ENCODE results near the gene DAD1.
"Not testable (repeated sequence)": the region's sequence is repeated elsewhere in the genome, so short reads cannot be mapped to it uniquely, and the experiment has no call there.

The DAD1 gene

DNA sequence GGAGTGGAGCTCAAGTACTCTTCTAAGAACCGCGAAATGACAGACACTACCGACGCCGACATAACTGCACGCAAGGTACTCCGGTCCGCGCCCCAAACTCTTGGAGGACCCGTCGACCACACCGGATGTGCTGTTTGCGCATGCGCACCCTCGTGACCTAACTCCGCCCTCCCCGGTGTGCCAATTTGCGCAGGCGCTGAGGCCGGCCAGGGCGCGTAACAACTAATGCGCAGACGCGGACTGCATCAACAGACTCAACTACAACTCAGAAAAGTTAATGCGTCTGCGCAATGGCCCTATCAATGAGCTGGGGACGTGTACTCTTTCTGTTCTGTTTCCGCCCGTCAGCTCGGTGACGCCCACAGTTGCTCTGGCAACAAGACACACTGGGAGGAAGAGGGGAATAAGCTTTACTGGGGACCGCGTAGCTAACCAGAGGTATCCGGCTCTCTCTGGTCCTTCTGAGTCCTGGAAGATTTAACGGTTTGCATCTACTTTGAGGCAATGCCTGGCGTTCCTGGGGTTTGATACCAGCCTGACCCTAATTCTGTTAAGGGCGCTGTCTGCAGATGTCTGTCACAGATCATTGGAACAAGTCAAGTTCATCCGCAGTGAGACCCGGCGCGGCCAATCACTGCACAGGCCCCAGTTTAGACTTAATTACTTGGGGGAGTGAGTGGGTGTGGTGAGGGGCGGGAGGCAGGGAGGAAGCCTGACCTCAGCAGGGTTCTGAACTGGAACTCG is at the start of gene DAD1:
Gene DAD1 (minus strand): TSS at position 129 of the 744 bp plus-strand sequence. CDS start 67 bp downstream, at position 62.
- Histone ChIP-seq H3K27me3 (ENCODE audit: control insufficient read depth in 1 of 2, insufficient read depth in 2 of 2, low read length in 2 of 2) (no peaks in the 10 kb centered on the region), H3K36me3 (ENCODE audit: insufficient read depth, low read length) (no peaks in the 10 kb centered on the region), H3K9me3 (ENCODE audit: low read length) (no peaks in the 10 kb centered on the region), H3K9ac (ENCODE audit: low read length) (peak within 1 kb of the TSS; percentile 73), H3K4me1 (ENCODE audit: insufficient read depth, low read length) (peaks cover 31% of the 10 kb centered on the region), H3K4me3 (ENCODE audit: low read depth in 1 of 2, low read length in 2 of 2) (peak within 1 kb of the TSS; percentile 63 to 78), H3K27ac (ENCODE audit: low read depth, low read length) (peak within 1 kb of the TSS; percentile 80)

DNA sequence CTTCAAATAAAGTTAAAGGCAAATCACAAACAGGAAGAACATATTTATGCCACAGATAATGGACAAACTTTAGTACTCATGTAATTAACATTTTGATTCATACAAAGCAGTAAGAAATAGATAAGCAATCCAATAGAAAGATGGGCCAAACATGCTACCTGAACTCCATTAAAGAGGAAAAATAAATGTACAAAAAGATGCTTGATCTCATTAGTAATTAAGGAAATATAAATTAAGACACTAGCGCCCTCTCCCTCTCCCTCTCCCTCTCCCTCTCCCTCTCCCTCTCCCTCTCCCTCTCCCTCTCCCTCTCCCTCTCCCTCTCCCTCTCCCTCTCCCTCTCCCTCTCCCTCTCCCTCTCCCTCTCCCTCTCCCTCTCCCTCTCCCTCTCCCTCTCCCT is 47.0 kb upstream of the DAD1 start:
- not testable (repeated sequence) for H3K4me1 ChIP-seq (ENCODE audit: insufficient read depth, low read length); H3K36me3 ChIP-seq (ENCODE audit: insufficient read depth, low read length); H3K27ac ChIP-seq (ENCODE audit: low read depth, low read length); H3K4me3 ChIP-seq (ENCODE audit: low read depth in 1 of 2, low read length in 2 of 2); H3K27me3 ChIP-seq (ENCODE audit: control insufficient read depth in 1 of 2, insufficient read depth in 2 of 2, low read length in 2 of 2); H3K9ac ChIP-seq (ENCODE audit: low read length); H3K9me3 ChIP-seq (ENCODE audit: low read length)

DNA sequence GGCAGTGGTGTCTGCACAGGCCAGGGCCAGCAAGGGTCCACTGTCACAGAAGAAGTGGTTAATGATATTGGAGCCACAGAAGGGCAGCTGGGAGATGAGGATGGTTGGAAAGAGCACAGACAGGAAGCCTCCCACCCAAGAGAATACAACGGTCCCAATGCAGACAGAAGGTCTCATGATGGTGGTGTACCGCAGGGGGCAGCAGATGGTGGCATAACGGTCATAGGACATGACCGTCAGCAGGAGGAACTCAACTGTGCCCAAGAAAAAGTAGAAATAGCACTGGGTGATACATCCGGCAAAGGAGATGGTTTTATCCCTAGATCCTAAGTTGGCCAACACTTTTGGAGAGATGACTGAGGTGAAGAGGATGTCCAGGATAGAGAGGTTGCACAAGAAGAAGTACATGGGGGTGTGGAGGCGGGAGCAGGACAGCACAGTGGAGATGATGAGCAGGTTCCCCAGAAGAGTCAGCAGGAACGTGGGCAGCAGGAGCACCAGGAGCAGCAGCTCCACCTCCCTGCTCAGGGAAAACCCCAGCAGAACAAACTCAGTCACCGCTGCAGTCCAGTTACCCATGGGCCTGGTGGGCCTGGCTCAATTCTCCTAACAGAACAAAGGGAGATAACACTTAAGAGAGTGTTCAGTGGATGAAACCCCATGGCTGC is 45.3 kb upstream of the DAD1 start:
- H3K36me3 ChIP-seq (ENCODE audit: insufficient read depth, low read length): no peaks in the 10 kb centered on the region
- no peaks in the 10 kb centered on the region for H3K27me3 ChIP-seq (ENCODE audit: control insufficient read depth in 1 of 2, insufficient read depth in 2 of 2, low read length in 2 of 2)
- no peaks in the 10 kb centered on the region for H3K9me3 ChIP-seq (ENCODE audit: low read length)

DNA sequence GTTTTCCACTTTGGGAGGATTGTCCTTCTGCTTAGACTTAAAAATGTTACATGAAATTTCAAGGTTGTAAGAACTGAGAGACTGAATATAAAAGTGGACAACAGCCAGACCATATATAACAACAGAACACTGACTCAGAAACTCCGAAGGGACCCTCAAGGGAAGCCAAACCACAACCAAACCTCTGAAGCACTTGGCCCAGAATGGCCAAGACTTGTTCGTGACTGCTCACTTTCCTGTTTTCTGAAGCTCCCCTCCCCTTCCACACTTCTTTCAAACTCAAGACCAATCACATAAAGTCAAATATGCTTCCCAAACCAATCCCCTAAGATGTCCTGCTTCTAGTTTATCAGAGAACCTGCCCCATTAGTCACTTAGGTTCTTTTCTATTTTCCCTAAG is 41.5 kb upstream of the DAD1 start:
- Histone ChIP-seq H3K27me3 (ENCODE audit: control insufficient read depth in 1 of 2, insufficient read depth in 2 of 2, low read length in 2 of 2) (no peaks in the 10 kb centered on the region), H3K9ac (ENCODE audit: low read length) (no peak overlapping the region), H3K4me1 (ENCODE audit: insufficient read depth, low read length) (no peaks in the 10 kb centered on the region), H3K4me3 (ENCODE audit: low read depth in 1 of 2, low read length in 2 of 2) (no peak overlapping the region), H3K9me3 (ENCODE audit: low read length) (no peaks in the 10 kb centered on the region), H3K36me3 (ENCODE audit: insufficient read depth, low read length) (no peaks in the 10 kb centered on the region), H3K27ac (ENCODE audit: low read depth, low read length) (no peak overlapping the region)

More for the DNA sequence above, 45.3 kb upstream of the DAD1 start:
- H3K4me3 ChIP-seq (ENCODE audit: low read depth in 1 of 2, low read length in 2 of 2): no peak overlapping the region
- H3K9ac ChIP-seq (ENCODE audit: low read length): no peak overlapping the region
- H3K4me1 ChIP-seq (ENCODE audit: insufficient read depth, low read length): no peaks in the 10 kb centered on the region
- no peak overlapping the region for H3K27ac ChIP-seq (ENCODE audit: low read depth, low read length)

DNA sequence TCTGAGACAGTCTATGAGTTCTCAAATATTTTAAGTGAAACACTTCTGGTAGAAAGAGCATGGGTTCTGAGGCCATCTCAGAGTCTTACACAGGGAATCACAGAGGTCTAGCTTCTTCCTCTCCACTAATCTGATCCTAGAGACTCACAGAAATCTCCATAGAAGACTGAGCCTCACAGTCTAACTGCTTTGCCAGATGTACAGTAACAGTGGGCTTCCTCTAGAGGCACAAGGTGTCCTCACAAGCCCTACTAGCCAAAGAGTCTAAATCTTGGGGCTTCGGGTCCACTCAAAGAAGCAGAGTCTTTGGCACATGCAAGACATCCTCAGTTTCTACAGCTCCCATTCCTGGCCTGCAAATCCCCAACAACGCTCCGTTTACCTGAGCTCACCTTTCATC is 41.0 kb upstream of the DAD1 start:
- Histone ChIP-seq H3K9ac (ENCODE audit: low read length) (no peak overlapping the region), H3K27me3 (ENCODE audit: control insufficient read depth in 1 of 2, insufficient read depth in 2 of 2, low read length in 2 of 2) (no peaks in the 10 kb centered on the region), H3K36me3 (ENCODE audit: insufficient read depth, low read length) (no peaks in the 10 kb centered on the region), H3K9me3 (ENCODE audit: low read length) (no peaks in the 10 kb centered on the region), H3K4me1 (ENCODE audit: insufficient read depth, low read length) (no peaks in the 10 kb centered on the region), H3K27ac (ENCODE audit: low read depth, low read length) (no peak overlapping the region), H3K4me3 (ENCODE audit: low read depth in 1 of 2, low read length in 2 of 2) (no peak overlapping the region)

DNA sequence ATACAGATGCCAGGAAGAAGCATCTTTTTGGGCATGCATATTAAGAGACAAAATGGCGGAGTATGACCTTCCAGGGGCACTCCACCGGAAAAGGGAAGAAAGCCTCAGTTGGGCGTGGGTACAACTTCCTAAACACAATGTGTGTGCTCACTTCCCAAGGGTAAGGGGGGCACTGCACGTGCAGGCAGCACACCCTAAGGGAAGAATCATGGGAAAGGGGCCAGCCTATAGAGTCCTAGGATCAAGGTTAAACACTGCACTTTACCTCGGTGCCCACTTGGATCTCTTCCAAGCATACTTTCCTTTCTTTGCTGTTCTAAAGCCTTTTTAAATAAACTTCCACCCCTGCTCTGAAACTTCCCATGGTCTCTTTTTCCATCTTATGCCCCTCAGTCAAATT is 40.3 kb upstream of the DAD1 start:
- H3K9me3 ChIP-seq (ENCODE audit: low read length): no peaks in the 10 kb centered on the region
- H3K27ac ChIP-seq (ENCODE audit: low read depth, low read length): no peak overlapping the region
- H3K4me1 ChIP-seq (ENCODE audit: insufficient read depth, low read length): no peaks in the 10 kb centered on the region
- H3K27me3 ChIP-seq (ENCODE audit: control insufficient read depth in 1 of 2, insufficient read depth in 2 of 2, low read length in 2 of 2): no peaks in the 10 kb centered on the region
- H3K36me3 ChIP-seq (ENCODE audit: insufficient read depth, low read length): no peaks in the 10 kb centered on the region
- H3K9ac ChIP-seq (ENCODE audit: low read length): no peak overlapping the region
- no peak overlapping the region for H3K4me3 ChIP-seq (ENCODE audit: low read depth in 1 of 2, low read length in 2 of 2)

DNA sequence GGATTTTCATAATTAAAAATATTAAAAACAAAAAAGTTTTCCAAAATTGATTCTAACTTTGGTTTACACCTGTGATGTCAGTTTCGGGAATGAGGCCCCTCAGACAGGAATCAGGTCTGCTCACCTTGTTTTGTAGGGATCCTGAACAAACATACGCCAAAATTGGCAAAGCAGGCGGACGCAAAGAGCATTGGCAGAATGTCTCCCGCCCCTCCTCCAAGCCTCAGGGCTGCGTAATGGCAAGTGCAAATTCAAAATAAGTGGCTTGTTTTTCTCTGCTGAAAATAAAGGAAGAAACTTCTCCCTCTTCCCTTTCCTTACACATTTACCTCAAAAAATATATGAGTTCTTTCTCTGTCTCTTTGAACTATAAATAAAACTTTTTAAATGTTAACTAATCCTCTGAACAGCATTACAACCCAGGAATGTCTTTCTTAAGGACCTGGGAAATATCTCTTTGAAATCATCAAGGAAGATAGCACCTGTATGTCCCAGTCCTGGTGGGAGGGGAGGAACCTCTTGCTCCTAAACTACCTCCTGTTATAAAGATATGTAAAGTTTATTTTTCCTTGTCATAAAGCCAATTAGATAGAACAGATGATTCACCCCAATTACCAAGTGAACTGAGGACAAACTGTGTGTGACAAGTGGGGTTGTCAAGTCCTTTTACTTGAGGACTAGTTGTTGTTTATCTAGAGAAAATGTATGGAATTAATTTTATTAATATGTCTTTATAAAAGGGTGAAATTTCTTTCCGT is 38.7 kb upstream of the DAD1 start:
- Histone ChIP-seq H3K9ac (ENCODE audit: low read length) (no peak overlapping the region), H3K36me3 (ENCODE audit: insufficient read depth, low read length) (no peaks in the 10 kb centered on the region), H3K9me3 (ENCODE audit: low read length) (no peaks in the 10 kb centered on the region), H3K4me1 (ENCODE audit: insufficient read depth, low read length) (no peaks in the 10 kb centered on the region), H3K27me3 (ENCODE audit: control insufficient read depth in 1 of 2, insufficient read depth in 2 of 2, low read length in 2 of 2) (no peaks in the 10 kb centered on the region), H3K4me3 (ENCODE audit: low read depth in 1 of 2, low read length in 2 of 2) (no peak overlapping the region), H3K27ac (ENCODE audit: low read depth, low read length) (no peak overlapping the region)

DNA sequence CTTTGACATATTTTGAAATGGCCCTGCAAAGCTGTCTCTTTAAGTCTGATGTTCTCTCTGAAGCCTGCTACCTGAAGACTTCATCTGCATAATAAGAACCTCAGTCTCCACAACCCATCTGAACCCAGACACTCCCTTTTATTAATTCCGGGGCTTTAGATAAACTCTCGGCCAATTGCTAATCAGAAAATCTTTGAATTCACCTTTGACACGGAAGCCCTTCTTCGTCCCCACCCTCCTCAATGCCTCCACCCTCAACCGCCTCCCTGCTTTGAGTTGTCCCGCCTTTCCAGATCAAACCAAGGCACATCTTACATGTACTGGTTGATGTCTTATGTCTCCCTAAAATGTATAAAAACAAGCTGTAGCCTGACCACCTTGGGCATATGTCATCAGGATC is 37.6 kb upstream of the DAD1 start:
- no peaks in the 10 kb centered on the region for H3K36me3 ChIP-seq (ENCODE audit: insufficient read depth, low read length)

DNA sequence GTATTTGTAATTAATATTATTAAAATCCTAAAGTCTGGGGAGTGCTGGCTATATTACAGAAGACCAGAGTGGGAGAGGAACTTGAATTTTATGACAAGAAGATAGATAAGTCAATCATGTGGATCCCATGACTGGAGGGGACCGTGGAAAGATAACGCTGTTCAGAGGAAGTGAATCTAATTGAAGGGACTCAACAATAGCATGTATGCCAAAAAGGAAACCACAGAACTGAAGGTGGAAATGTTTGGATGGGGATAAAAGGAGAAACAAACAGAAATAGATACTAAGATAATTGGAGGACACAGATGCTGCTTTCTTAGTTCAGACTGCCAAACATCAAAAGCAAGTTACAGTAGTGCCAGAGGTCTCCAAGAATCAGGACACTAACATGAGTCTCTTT is 34.0 kb upstream of the DAD1 start:
- Histone ChIP-seq H3K9ac (ENCODE audit: low read length) (no peak overlapping the region), H3K27ac (ENCODE audit: low read depth, low read length) (no peak overlapping the region), H3K27me3 (ENCODE audit: control insufficient read depth in 1 of 2, insufficient read depth in 2 of 2, low read length in 2 of 2) (no peaks in the 10 kb centered on the region), H3K36me3 (ENCODE audit: insufficient read depth, low read length) (no peaks in the 10 kb centered on the region), H3K4me3 (ENCODE audit: low read depth in 1 of 2, low read length in 2 of 2) (no peak overlapping the region), H3K9me3 (ENCODE audit: low read length) (no peaks in the 10 kb centered on the region), H3K4me1 (ENCODE audit: insufficient read depth, low read length) (no peaks in the 10 kb centered on the region)

More for the DNA sequence above, 37.6 kb upstream of the DAD1 start:
- H3K4me1 ChIP-seq (ENCODE audit: insufficient read depth, low read length): no peaks in the 10 kb centered on the region
- no peak overlapping the region for H3K27ac ChIP-seq (ENCODE audit: low read depth, low read length)
- H3K4me3 ChIP-seq (ENCODE audit: low read depth in 1 of 2, low read length in 2 of 2): no peak overlapping the region
- no peak overlapping the region for H3K9ac ChIP-seq (ENCODE audit: low read length)
- H3K9me3 ChIP-seq (ENCODE audit: low read length): no peaks in the 10 kb centered on the region
- no peaks in the 10 kb centered on the region for H3K27me3 ChIP-seq (ENCODE audit: control insufficient read depth in 1 of 2, insufficient read depth in 2 of 2, low read length in 2 of 2)

DNA sequence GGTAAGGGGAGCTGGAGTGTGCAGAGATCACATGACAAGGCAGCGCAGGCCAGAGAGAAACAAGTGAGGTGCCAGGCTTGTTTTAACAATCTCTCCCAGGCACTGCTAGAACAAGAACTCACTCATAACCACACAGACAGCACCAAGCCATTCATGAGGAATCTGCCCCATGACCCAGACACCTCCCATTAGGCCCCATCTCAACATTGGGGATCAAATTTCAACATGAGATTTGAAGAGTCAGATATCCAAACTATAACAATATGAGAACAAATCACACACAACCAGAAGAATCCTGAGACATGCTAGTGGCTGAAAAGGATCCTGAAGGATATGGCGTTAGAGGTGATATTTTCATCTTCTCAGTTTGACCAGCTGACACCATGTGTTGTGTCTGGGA is 33.2 kb upstream of the DAD1 start:
- Histone ChIP-seq H3K9ac (ENCODE audit: low read length) (no peak overlapping the region), H3K4me1 (ENCODE audit: insufficient read depth, low read length) (no peaks in the 10 kb centered on the region), H3K4me3 (ENCODE audit: low read depth in 1 of 2, low read length in 2 of 2) (no peak overlapping the region)

DNA sequence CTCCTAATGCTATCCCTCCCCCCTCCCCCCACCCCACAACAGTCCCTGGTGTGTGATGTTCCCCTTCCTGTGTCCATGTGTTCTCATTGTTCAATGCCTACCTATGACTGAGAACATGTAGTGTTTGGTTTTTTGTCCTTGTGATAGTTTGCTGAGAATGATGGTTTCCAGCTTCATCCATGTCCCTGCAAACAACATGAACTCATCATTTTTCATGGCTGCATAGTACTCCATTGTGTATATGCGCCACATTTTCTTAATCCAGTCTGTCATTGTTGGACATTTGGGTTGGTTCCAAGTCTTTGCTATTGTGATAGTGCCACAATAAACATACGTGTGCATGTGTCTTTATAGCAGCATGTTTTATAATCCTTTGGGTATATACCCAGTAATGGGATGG is 26.7 kb upstream of the DAD1 start:
- H3K36me3 ChIP-seq (ENCODE audit: insufficient read depth, low read length); H3K9me3 ChIP-seq (ENCODE audit: low read length); H3K27me3 ChIP-seq (ENCODE audit: control insufficient read depth in 1 of 2, insufficient read depth in 2 of 2, low read length in 2 of 2); H3K9ac ChIP-seq (ENCODE audit: low read length); H3K4me3 ChIP-seq (ENCODE audit: low read depth in 1 of 2, low read length in 2 of 2); H3K27ac ChIP-seq (ENCODE audit: low read depth, low read length): not testable (repeated sequence)
- peaks cover 13% of the 10 kb centered on the region for H3K4me1 ChIP-seq (ENCODE audit: insufficient read depth, low read length)

More for the DNA sequence above, 33.2 kb upstream of the DAD1 start:
- Histone ChIP-seq H3K27me3 (ENCODE audit: control insufficient read depth in 1 of 2, insufficient read depth in 2 of 2, low read length in 2 of 2) (no peaks in the 10 kb centered on the region), H3K9me3 (ENCODE audit: low read length) (no peaks in the 10 kb centered on the region), H3K27ac (ENCODE audit: low read depth, low read length) (no peak overlapping the region), H3K36me3 (ENCODE audit: insufficient read depth, low read length) (no peaks in the 10 kb centered on the region)
